Activated T-helper 1 cell treated with anti-CD3 and anti-CD28 coated beads, Interleukin-12 subunit alpha, Interleukin-12 subunit beta, Interleukin-2, Interleukin-4 antibody, amounts not matched to agents 30 ng/mL and 10 ng/mL and 1 ng/mL, durations not matched to agents 14 hours and 24 hours and 36 hours (primary cell): ENCODE measurements around the gene MTCP1. TPM values are rescaled to one million over a fixed set of nuclear protein-coding genes. Genes with fewer than 3 reads are reported as not detected.

Experiments used
- DNase-seq: peaks from one replicate; pipeline ENCODE4 v3.0.0; 2021; ENCODE audit warnings: low spot score
- H3K27ac Mint-ChIP-seq: one replicate; pipeline ENCODE4 v1.8.0; 2021; ENCODE audit warnings: mild to moderate bottlenecking, mixed read lengths
- H3K27me3 Mint-ChIP-seq: one replicate; pipeline ENCODE4 v1.8.0; 2022; ENCODE audit warnings: mild to moderate bottlenecking, moderate library complexity, mixed read lengths; ENCODE audit not compliant: insufficient read depth
- H3K36me3 Mint-ChIP-seq: one replicate; pipeline ENCODE4 v1.8.0; 2021; ENCODE audit warnings: low read depth, mixed read lengths
- H3K4me1 Mint-ChIP-seq: one replicate; pipeline ENCODE4 v1.8.0; 2021; ENCODE audit warnings: low read depth, mixed read lengths
- H3K4me3 Mint-ChIP-seq: one replicate; pipeline ENCODE4 v1.8.0; 2021; ENCODE audit warnings: mild to moderate bottlenecking, moderate library complexity, mixed read lengths
- H3K9me3 Mint-ChIP-seq: one replicate; pipeline ENCODE4 v1.8.0; 2021; ENCODE audit warnings: mixed read lengths
- intact Hi-C: fragments of 100-400 bp; cut with micrococcal nuclease; formaldehyde crosslinking; loops from one replicate; pipeline ENCODE4 v1.15.1; 2024
- total RNA-seq: library from RNA; stranded (reverse); gene quantifications from 2 replicates; pipeline ENCODE4 v1.2.3, GENCODE V29; 2022

Gene MTCP1
- total RNA-seq, 1 donor from 2014 or later = 12.7 TPM

GRCh38 chrX:155070038-155070437 is 898 bp downstream of the MTCP1 start:
- Mint-ChIP-seq H3K4me3 (peak overlapping the region; percentile 86), H3K36me3 (peaks cover 18% of the 10 kb centered on the region), H3K27me3 (no peaks in the 10 kb centered on the region), H3K4me1 (peaks cover 44% of the 10 kb centered on the region), H3K9me3 (no peaks in the 10 kb centered on the region), H3K27ac (peak overlapping the region; percentile 82)
- no peak for DNase-seq
- intact Hi-C loops = loop anchor here (1.0 to 5.0 kb wide), 5 partner anchors 13 to 153 kb away; partner anchors contain the start of gene VBP1

- no peak overlapping the region for H3K27ac Mint-ChIP-seq
- H3K4me1 Mint-ChIP-seq = peaks cover 41% of the 10 kb centered on the region
Observed at GRCh38 chrX:155069414-155069813, 1.5 kb downstream of the MTCP1 start.

GRCh38 chrX:155068165-155068564 is 2.8 kb downstream of the MTCP1 start:
- no peaks in the 10 kb centered on the region for H3K27me3 Mint-ChIP-seq
- intact Hi-C loops = no loop called here
- no peak for DNase-seq
- H3K36me3 Mint-ChIP-seq = peaks cover 7% of the 10 kb centered on the region
- H3K4me1 Mint-ChIP-seq = peaks cover 29% of the 10 kb centered on the region
- no peak overlapping the region for H3K27ac Mint-ChIP-seq
- H3K4me3 Mint-ChIP-seq = peak overlapping the region; percentile 31
- no peaks in the 10 kb centered on the region for H3K9me3 Mint-ChIP-seq

More at GRCh38 chrX:155069414-155069813, 1.5 kb downstream of the MTCP1 start:
- intact Hi-C loops = no loop called here
- no peaks in the 10 kb centered on the region for H3K27me3 Mint-ChIP-seq
- H3K4me3 Mint-ChIP-seq = peak overlapping the region; percentile 86
- DNase-seq = no peak
- peaks cover 17% of the 10 kb centered on the region for H3K36me3 Mint-ChIP-seq
- H3K9me3 Mint-ChIP-seq = no peaks in the 10 kb centered on the region

GRCh38 chrX:155065035-155065734 is 5.8 kb downstream of the MTCP1 start:
- H3K4me1 Mint-ChIP-seq = peaks cover 22% of the 10 kb centered on the region
- no peak for DNase-seq
- H3K9me3 Mint-ChIP-seq = no peaks in the 10 kb centered on the region
- H3K4me3 Mint-ChIP-seq = no peak overlapping the region
- no peaks in the 10 kb centered on the region for H3K27me3 Mint-ChIP-seq
- no peaks in the 10 kb centered on the region for H3K36me3 Mint-ChIP-seq
- H3K27ac Mint-ChIP-seq = no peak overlapping the region
- intact Hi-C loops = no loop called here

GRCh38 chrX:155061760-155062159 is 9.2 kb downstream of the MTCP1 start:
- DNase-seq = no peak

GRCh38 chrX:155056877-155057792 is 13.8 kb downstream of the MTCP1 start:
- peaks cover 35% of the 10 kb centered on the region for H3K4me1 Mint-ChIP-seq
- H3K4me3 Mint-ChIP-seq = peak overlapping the region; percentile 62
- no peaks in the 10 kb centered on the region for H3K9me3 Mint-ChIP-seq
- H3K27ac Mint-ChIP-seq = no peak overlapping the region
- H3K36me3 Mint-ChIP-seq = peaks cover 13% of the 10 kb centered on the region
- H3K27me3 Mint-ChIP-seq = no peaks in the 10 kb centered on the region
- intact Hi-C loops = loop anchor here (1.0 kb wide), 4 partner anchors 13 to 139 kb away; no protein-coding TSS in a partner anchor
- DNase-seq = peak; percentile 22

More at GRCh38 chrX:155061760-155062159, 9.2 kb downstream of the MTCP1 start:
- Mint-ChIP-seq H3K4me3 (no peak overlapping the region), H3K9me3 (no peaks in the 10 kb centered on the region), H3K27me3 (no peaks in the 10 kb centered on the region), H3K36me3 (no peaks in the 10 kb centered on the region), H3K27ac (no peak overlapping the region), H3K4me1 (peaks cover 15% of the 10 kb centered on the region)
- intact Hi-C loops = no loop called here

- DNase-seq = no peak
- H3K9me3 Mint-ChIP-seq = no peaks in the 10 kb centered on the region
- intact Hi-C loops = no loop called here
- H3K4me1 Mint-ChIP-seq = peaks cover 35% of the 10 kb centered on the region
- H3K36me3 Mint-ChIP-seq = peaks cover 16% of the 10 kb centered on the region
- no peaks in the 10 kb centered on the region for H3K27me3 Mint-ChIP-seq
- H3K4me3 Mint-ChIP-seq = no peak overlapping the region
- H3K27ac Mint-ChIP-seq = no peak overlapping the region
Observed at GRCh38 chrX:155056471-155056870, 14.5 kb downstream of the MTCP1 start.

GRCh38 chrX:155055494-155055893 is 15.4 kb downstream of the MTCP1 start:
- DNase-seq = no peak
- intact Hi-C loops = no loop called here
- Mint-ChIP-seq H3K27ac (peak overlapping the region; percentile 23), H3K27me3 (no peaks in the 10 kb centered on the region), H3K9me3 (no peaks in the 10 kb centered on the region), H3K36me3 (peaks cover 17% of the 10 kb centered on the region), H3K4me3 (no peak overlapping the region), H3K4me1 (peaks cover 40% of the 10 kb centered on the region)

- no peak overlapping the region for H3K4me3 Mint-ChIP-seq
- intact Hi-C loops = no loop called here
Observed at GRCh38 chrX:155054255-155054654, 16.7 kb downstream of the MTCP1 start.

GRCh38 chrX:155053656-155054055 is 17.3 kb downstream of the MTCP1 start:
- Mint-ChIP-seq H3K27me3 (no peaks in the 10 kb centered on the region), H3K36me3 (peaks cover 20% of the 10 kb centered on the region), H3K4me3 (no peak overlapping the region), H3K9me3 (no peaks in the 10 kb centered on the region), H3K4me1 (peaks cover 41% of the 10 kb centered on the region), H3K27ac (peak overlapping the region; percentile 22)
- intact Hi-C loops = no loop called here
- no peak for DNase-seq

More at GRCh38 chrX:155054255-155054654, 16.7 kb downstream of the MTCP1 start:
- Mint-ChIP-seq H3K4me1 (peaks cover 41% of the 10 kb centered on the region), H3K9me3 (no peaks in the 10 kb centered on the region), H3K36me3 (peaks cover 17% of the 10 kb centered on the region), H3K27ac (no peak overlapping the region), H3K27me3 (no peaks in the 10 kb centered on the region)
- no peak for DNase-seq

- Mint-ChIP-seq H3K27me3 (no peaks in the 10 kb centered on the region), H3K27ac (peak overlapping the region; percentile 22), H3K9me3 (no peaks in the 10 kb centered on the region), H3K36me3 (peaks cover 22% of the 10 kb centered on the region), H3K4me1 (peaks cover 37% of the 10 kb centered on the region), H3K4me3 (no peak overlapping the region)
- DNase-seq = no peak
- intact Hi-C loops = no loop called here
Observed at GRCh38 chrX:155052738-155053498, 18.0 kb downstream of the MTCP1 start.

- intact Hi-C loops = no loop called here
- H3K36me3 Mint-ChIP-seq = peaks cover 20% of the 10 kb centered on the region
- H3K27ac Mint-ChIP-seq = no peak overlapping the region
- no peak overlapping the region for H3K4me3 Mint-ChIP-seq
- peaks cover 1% of the 10 kb centered on the region for H3K27me3 Mint-ChIP-seq
- DNase-seq = peak; percentile 13
- H3K9me3 Mint-ChIP-seq = no peaks in the 10 kb centered on the region
- H3K4me1 Mint-ChIP-seq = peaks cover 13% of the 10 kb centered on the region
Observed at GRCh38 chrX:155048977-155049619, 21.8 kb downstream of the MTCP1 start.
